ENCODE measurements around the gene NFX1. TPM values are rescaled to one million over a fixed set of nuclear protein-coding genes. Genes with fewer than 3 reads are reported as not detected.
"Not testable (repeated sequence)": the region's sequence is repeated elsewhere in the genome, so short reads cannot be mapped to it uniquely, and the experiment has no call there.

Gene NFX1
- total RNA-seq, 2 experiments from 2014 or later, result 38.9 to 40.8 TPM

DNA sequence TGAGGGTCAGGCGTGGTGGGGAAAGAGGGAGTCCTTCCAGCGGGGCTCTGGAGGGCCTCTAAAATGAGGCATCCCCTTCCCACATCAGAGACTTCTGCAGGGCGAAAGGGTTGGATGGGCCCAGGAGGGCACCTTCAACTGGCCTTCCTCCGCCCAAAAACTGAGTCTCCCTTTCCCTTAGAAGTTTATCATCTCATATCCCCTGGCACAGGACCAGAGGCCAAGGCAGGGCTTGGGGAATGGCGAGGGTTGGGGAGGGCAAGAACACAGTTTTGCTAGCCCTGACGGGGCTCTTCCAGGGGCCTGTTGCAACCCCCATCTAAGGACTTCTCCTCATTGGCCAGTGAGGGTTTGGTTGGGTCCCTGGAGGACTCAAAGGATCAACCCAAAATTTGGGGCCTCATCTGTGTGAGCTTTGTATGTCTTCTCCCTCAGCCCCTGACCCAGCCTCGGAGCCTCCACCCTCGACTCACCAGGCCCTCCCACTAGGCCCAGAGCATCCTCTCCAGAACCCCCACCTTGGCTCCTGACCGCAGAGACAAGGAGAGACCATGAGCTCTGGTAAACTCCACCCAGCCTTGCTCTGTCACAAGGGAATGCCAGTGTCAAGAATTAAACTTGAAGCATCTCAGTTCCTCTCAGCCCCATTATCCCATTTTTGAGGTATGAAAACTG, 87.9 kb downstream of the NFX1 start:
- DNase-seq, result no peak
- Mint-ChIP-seq H3K4me1 (peaks cover 11% of the 10 kb centered on the region), H3K36me3 (peaks cover 2% of the 10 kb centered on the region), H3K9me3 (no peaks in the 10 kb centered on the region), H3K27ac (no peak overlapping the region), H3K27me3 (no peaks in the 10 kb centered on the region), H3K4me3 (no peak overlapping the region)

- Mint-ChIP-seq H3K4me3 (no peak overlapping the region), H3K4me1 (peaks cover 8% of the 10 kb centered on the region), H3K27ac (no peak overlapping the region), H3K36me3 (no peaks in the 10 kb centered on the region), H3K9me3 (no peaks in the 10 kb centered on the region), H3K27me3 (no peaks in the 10 kb centered on the region)
- no peak for DNase-seq
These were observed 89.5 kb downstream of the NFX1 start for GRCh38 chr9:33379666-33380389.

GRCh38 chr9:33380390-33381094, 90.2 kb downstream of the NFX1 start:
- Mint-ChIP-seq H3K9me3 (no peaks in the 10 kb centered on the region), H3K4me1 (peaks cover 4% of the 10 kb centered on the region), H3K27ac (no peak overlapping the region), H3K36me3 (no peaks in the 10 kb centered on the region), H3K27me3 (no peaks in the 10 kb centered on the region), H3K4me3 (no peak overlapping the region)
- DNase-seq, result no peak

DNA sequence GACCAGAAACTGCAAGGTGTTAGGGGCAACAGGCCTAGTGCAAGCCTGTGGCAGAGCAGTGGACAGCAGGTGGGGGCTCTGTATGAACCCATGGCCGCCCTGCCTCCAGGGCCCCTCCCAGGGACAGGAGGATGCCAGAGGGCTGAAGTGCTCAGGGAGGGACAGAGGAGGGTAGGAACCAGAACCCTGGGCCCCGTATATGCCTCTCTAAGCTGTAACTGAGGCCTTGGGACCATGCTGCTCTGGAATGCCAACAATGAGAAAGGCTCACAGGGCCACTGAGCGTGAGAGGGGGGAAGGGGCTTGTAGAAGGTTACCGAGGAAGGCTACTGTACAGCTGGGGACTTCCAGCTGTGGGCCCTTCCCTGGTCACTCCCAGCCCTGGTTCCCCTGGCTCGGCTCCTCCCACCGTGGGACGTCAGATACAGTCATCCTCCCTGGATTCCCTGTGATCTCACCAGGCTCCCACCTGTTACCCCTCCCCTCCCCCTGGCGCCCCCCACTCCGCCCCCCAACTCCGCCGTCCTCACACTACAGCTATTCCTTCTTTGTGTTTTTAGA, 91.0 kb downstream of the NFX1 start:
- H3K36me3 Mint-ChIP-seq, result no peaks in the 10 kb centered on the region
- DNase-seq, result no peak
- H3K4me1 Mint-ChIP-seq, result no peaks in the 10 kb centered on the region
- H3K27ac Mint-ChIP-seq, result no peak overlapping the region
- H3K4me3 Mint-ChIP-seq, result no peak overlapping the region
- no peaks in the 10 kb centered on the region for H3K9me3 Mint-ChIP-seq
- no peaks in the 10 kb centered on the region for H3K27me3 Mint-ChIP-seq

DNA sequence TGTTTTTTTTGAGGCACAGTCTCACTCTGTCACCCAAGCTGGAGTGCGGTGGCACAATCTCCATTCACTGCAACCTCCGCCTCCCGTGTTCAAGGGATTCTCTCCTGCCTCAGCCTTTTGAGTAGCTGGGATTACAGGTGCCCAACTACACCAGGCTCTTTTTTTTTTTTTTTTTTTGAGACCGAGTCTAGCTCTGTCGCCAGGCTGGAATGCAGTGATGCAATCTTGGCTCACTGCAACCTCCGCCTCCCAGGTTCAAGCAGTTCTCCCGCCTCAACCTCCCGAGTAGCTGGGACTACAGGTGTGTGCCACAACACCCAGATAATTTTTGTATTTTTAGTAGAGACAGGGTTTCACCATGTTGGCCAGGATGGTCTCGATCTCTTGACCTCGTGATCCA, 92.1 kb downstream of the NFX1 start:
- H3K27me3 Mint-ChIP-seq, H3K4me3 Mint-ChIP-seq, H3K36me3 Mint-ChIP-seq, H3K27ac Mint-ChIP-seq, H3K9me3 Mint-ChIP-seq, DNase-seq, H3K4me1 Mint-ChIP-seq: not testable (repeated sequence)

DNA sequence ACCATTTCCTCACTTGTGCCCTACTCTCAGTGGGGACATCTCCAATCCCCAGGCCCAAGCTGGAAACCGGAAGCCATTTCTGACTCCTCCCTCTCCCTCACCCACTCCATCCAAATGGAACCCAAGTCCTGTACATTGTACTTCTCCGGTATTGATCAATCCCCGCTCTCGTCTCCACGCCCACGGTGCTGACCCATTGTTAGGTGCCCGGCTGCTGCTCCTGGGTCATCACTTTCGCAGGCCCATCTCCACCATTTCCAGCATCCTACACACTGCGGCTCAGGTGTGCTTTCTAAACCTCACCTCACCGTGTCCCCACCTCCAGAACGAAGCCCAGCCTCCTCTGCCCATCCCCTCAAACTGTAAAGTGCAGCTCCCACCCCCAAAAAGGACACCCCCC, 93.1 kb downstream of the NFX1 start:
- H3K27ac Mint-ChIP-seq, H3K9me3 Mint-ChIP-seq, H3K4me3 Mint-ChIP-seq, H3K4me1 Mint-ChIP-seq, H3K36me3 Mint-ChIP-seq, DNase-seq, H3K27me3 Mint-ChIP-seq: not testable (repeated sequence)

DNA sequence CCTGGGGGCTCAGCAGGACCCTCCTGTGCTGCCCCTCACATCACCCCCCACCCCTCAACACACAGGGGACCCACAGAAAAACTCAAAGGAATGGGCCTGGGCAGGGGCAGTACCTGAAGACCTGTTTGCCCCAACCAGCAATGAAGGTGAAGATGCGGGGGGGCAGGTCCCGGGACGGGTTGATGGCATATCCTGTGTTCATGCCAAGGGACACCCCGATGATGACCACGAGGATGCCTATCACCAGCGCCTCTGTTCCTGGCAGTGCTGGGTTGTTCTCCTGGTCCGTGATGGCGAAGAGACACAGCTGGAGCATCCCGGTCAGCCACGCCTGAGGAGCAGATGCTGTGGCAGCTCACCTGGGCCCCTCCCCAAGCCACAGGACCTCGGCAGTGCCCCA, 95.2 kb downstream of the NFX1 start:
- not testable (repeated sequence) for H3K27me3 Mint-ChIP-seq, DNase-seq, H3K9me3 Mint-ChIP-seq, H3K4me1 Mint-ChIP-seq, H3K4me3 Mint-ChIP-seq, H3K36me3 Mint-ChIP-seq, H3K27ac Mint-ChIP-seq

DNA sequence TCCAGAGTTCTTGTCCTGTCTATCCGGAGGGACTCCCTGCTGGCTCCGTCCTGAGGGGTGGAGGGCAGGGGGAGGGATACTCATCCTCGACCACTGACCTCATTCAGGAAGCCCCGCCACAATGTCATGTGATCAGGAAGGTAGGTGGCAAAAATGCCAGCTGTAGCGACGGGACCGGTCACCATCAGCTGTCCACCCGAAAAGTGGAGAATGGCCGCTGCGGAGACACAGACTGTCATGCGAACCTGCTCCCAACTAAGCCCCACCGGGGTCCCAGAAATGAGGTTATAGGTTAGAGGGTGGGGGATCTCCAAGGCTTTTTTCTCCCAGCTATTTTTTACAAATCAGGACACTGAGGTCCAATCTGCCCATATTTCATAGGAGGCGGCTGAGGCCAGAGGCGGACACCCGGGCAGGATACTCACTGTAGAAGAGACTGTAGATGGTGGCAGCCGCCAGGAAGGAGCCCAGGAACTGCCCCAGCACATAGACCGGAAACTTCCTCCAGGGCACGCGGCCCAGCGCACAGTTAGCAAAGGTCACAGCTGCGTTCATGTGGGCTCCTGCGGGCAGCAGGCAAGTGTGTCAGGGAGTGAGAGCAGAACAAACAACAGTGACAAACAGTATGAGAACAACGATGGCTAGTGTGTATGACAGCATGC, 95.8 kb downstream of the NFX1 start:
- H3K36me3 Mint-ChIP-seq, H3K9me3 Mint-ChIP-seq, H3K4me3 Mint-ChIP-seq, H3K4me1 Mint-ChIP-seq, H3K27me3 Mint-ChIP-seq, H3K27ac Mint-ChIP-seq, DNase-seq: not testable (repeated sequence)

DNA sequence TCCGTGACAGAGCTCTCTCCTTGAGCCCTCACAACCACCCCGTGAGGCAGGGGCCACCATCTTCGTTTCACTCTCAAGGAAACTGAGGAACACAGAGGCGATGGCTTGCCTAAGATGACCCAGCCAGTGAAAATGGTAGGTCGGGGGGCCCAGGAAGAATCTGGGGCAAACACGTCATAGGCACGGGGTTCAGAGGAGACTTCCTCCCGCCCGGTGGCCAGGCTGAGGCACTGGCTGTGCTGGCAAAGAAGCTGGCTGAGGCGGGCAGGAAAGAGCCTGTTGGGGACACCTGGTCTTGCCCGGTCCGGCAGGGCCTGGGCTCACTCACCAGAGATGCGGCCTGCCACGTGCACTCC, 96.3 kb downstream of the NFX1 start:
- H3K9me3 Mint-ChIP-seq, H3K27ac Mint-ChIP-seq, H3K27me3 Mint-ChIP-seq: not testable (repeated sequence)

DNA sequence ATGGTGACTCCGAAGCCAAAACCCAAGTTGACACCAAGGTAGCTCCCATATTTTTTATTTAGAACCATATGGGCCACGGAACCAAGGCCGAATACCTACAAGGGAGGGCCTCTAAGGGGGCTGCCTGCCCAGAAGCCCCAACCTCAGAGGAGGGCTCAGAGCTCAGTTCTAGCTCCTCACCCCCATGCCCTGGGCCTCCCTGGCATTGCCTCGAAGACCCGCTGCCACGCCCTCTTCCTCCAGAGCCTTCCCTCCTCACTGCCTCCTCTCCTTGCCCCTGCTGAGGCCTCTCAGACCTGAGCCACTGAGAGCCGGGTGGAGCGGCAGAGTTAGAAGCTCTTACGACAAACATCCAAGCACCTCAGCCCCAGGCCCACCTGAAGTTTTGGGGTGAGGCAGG, 96.7 kb downstream of the NFX1 start:
- not testable (repeated sequence) for H3K36me3 Mint-ChIP-seq, H3K4me3 Mint-ChIP-seq, H3K4me1 Mint-ChIP-seq, H3K27me3 Mint-ChIP-seq, DNase-seq, H3K9me3 Mint-ChIP-seq, H3K27ac Mint-ChIP-seq

More for the DNA sequence above, 96.3 kb downstream of the NFX1 start:
- not testable (repeated sequence) for H3K4me3 Mint-ChIP-seq, DNase-seq, H3K36me3 Mint-ChIP-seq, H3K4me1 Mint-ChIP-seq

DNA sequence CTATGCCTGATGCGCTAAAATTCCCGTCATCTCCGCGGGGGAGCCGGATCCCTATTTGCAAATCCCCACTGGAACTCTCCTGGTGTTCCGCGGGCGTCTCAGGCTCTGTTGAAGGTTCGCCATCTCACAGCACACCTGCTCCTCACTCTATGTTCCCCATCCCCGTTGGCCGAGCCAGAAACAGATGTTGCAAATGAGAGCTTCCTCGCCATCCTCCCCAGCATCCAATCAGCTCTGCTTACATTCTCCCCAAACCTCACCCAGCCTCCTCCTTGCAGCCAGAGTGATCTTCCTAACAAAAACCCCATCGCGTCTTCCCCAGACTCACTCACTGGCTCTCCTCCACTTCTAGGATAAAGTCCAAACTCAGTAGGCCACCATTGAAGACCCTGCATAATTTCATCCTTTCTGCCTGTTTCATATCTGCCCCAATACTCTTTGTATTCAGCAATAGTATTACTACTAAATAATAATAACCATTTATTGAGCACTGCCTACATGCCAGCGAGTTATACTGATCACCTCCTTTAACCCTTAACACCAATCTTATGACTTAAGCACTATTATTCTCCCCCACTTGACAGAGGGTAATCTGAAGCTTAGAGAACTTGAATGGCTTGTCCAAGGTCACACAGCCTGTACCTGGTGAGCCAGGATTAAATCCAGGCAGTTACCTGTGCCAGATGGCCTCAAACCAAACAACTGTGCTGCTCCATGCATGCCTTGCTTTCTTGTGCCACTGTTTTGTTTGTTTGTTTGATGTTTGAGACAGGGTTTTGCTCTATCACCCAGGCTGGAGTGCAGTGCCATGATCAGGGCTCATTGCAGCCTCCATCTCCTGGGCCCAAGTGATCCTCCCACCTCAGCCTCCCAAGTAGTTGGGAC, 98.0 kb downstream of the NFX1 start:
- H3K27ac Mint-ChIP-seq, result no peak overlapping the region

GRCh38 chr9:33391111-33391771, 100.9 kb downstream of the NFX1 start:
- H3K27ac Mint-ChIP-seq, H3K36me3 Mint-ChIP-seq, H3K4me1 Mint-ChIP-seq, H3K9me3 Mint-ChIP-seq, DNase-seq, H3K27me3 Mint-ChIP-seq, H3K4me3 Mint-ChIP-seq: not testable (repeated sequence)

More for the DNA sequence above, 98.0 kb downstream of the NFX1 start:
- H3K4me3 Mint-ChIP-seq, result no peak overlapping the region
- no peak for DNase-seq
- H3K27me3 Mint-ChIP-seq, result no peaks in the 10 kb centered on the region
- H3K9me3 Mint-ChIP-seq, result no peaks in the 10 kb centered on the region
- H3K36me3 Mint-ChIP-seq, result no peaks in the 10 kb centered on the region
- no peaks in the 10 kb centered on the region for H3K4me1 Mint-ChIP-seq

- H3K4me1 Mint-ChIP-seq, H3K27ac Mint-ChIP-seq, H3K36me3 Mint-ChIP-seq, DNase-seq, H3K27me3 Mint-ChIP-seq, H3K9me3 Mint-ChIP-seq, H3K4me3 Mint-ChIP-seq: not testable (repeated sequence)
These were observed 102.3 kb downstream of the NFX1 start for GRCh38 chr9:33392591-33393021.

GRCh38 chr9:33393581-33393980, 103.3 kb downstream of the NFX1 start:
- no peak overlapping the region for H3K27ac Mint-ChIP-seq
- H3K36me3 Mint-ChIP-seq, result no peaks in the 10 kb centered on the region
- no peaks in the 10 kb centered on the region for H3K4me1 Mint-ChIP-seq
- no peaks in the 10 kb centered on the region for H3K9me3 Mint-ChIP-seq
- H3K27me3 Mint-ChIP-seq, result no peaks in the 10 kb centered on the region
- H3K4me3 Mint-ChIP-seq, result no peak overlapping the region
- no peak for DNase-seq
